ENCODE data around the gene CANT1. TPM values are rescaled to one million over a fixed set of nuclear protein-coding genes. Genes with fewer than 3 reads are reported as not detected.
"Not testable (repeated sequence)": the region's sequence is repeated elsewhere in the genome, so short reads cannot be mapped to it uniquely, and the experiment has no call there.

The CANT1 gene
- total RNA-seq, 3 donors from 2014 or later, result 46.7 to 68.6 (median 55.5) TPM

- no peaks in the 10 kb centered on the region for H3K36me3 Mint-ChIP-seq (ENCODE audit: insufficient read depth)
- no peak overlapping the region for H3K4me3 Mint-ChIP-seq
- H3K27me3 Mint-ChIP-seq (ENCODE audit: low read depth), result peaks cover 43% of the 10 kb centered on the region
- no peak for DNase-seq
- H3K4me1 Mint-ChIP-seq (ENCODE audit: low read depth), result peaks cover 10% of the 10 kb centered on the region
- H3K9me3 Mint-ChIP-seq, result no peaks in the 10 kb centered on the region
- no peak for ATAC-seq
These were observed 17.1 kb upstream of the CANT1 start for GRCh38 chr17:79026376-79027273.

- DNase-seq (no peak), ATAC-seq (no peak)
- Mint-ChIP-seq H3K36me3 (ENCODE audit: insufficient read depth) (no peaks in the 10 kb centered on the region), H3K27me3 (ENCODE audit: low read depth) (peaks cover 43% of the 10 kb centered on the region), H3K9me3 (no peaks in the 10 kb centered on the region), H3K4me1 (ENCODE audit: low read depth) (peaks cover 10% of the 10 kb centered on the region), H3K4me3 (peak overlapping the region; percentile 65)
These were observed 15.6 kb upstream of the CANT1 start for GRCh38 chr17:79024901-79025737.

GRCh38 chr17:79023886-79024771 is 14.6 kb upstream of the CANT1 start, which contains the start of gene C1QTNF1:
C1QTNF1 (plus strand) TSS chr17:79024169; CDS start chr17:79043969, 19,800 bp downstream.
- H3K4me3 Mint-ChIP-seq, result peak within 1 kb of the TSS; percentile 83
- no peaks in the 10 kb centered on the region for H3K36me3 Mint-ChIP-seq (ENCODE audit: insufficient read depth)
- no peak for DNase-seq
- H3K4me1 Mint-ChIP-seq (ENCODE audit: low read depth), result peaks cover 10% of the 10 kb centered on the region
- peaks cover 43% of the 10 kb centered on the region for H3K27me3 Mint-ChIP-seq (ENCODE audit: low read depth)
- no peaks in the 10 kb centered on the region for H3K9me3 Mint-ChIP-seq
- ATAC-seq, result peak; percentile 82 to 86

GRCh38 chr17:79023180-79023705 is 13.7 kb upstream of the CANT1 start:
- ATAC-seq (no peak), DNase-seq (no peak)
- no peaks in the 10 kb centered on the region for H3K36me3 Mint-ChIP-seq (ENCODE audit: insufficient read depth)
- H3K4me1 Mint-ChIP-seq (ENCODE audit: low read depth), result peaks cover 10% of the 10 kb centered on the region
- H3K9me3 Mint-ChIP-seq, result no peaks in the 10 kb centered on the region
- peak overlapping the region; percentile 83 for H3K4me3 Mint-ChIP-seq
- peaks cover 43% of the 10 kb centered on the region for H3K27me3 Mint-ChIP-seq (ENCODE audit: low read depth)

GRCh38 chr17:79022507-79022991 is 13.0 kb upstream of the CANT1 start:
- no peaks in the 10 kb centered on the region for H3K36me3 Mint-ChIP-seq (ENCODE audit: insufficient read depth)
- H3K27me3 Mint-ChIP-seq (ENCODE audit: low read depth), result peaks cover 39% of the 10 kb centered on the region
- no peaks in the 10 kb centered on the region for H3K9me3 Mint-ChIP-seq
- H3K4me3 Mint-ChIP-seq, result no peak overlapping the region
- ATAC-seq, result no peak
- no peak for DNase-seq
- peaks cover 10% of the 10 kb centered on the region for H3K4me1 Mint-ChIP-seq (ENCODE audit: low read depth)

GRCh38 chr17:79021929-79022328 is 12.4 kb upstream of the CANT1 start:
- ATAC-seq; H3K36me3 Mint-ChIP-seq (ENCODE audit: insufficient read depth); DNase-seq; H3K9me3 Mint-ChIP-seq; H3K4me3 Mint-ChIP-seq: not testable (repeated sequence)
- H3K27me3 Mint-ChIP-seq (ENCODE audit: low read depth), result peaks cover 34% of the 10 kb centered on the region
- H3K4me1 Mint-ChIP-seq (ENCODE audit: low read depth), result peaks cover 10% of the 10 kb centered on the region

- H3K4me1 Mint-ChIP-seq (ENCODE audit: low read depth), result peaks cover 10% of the 10 kb centered on the region
- peaks cover 29% of the 10 kb centered on the region for H3K27me3 Mint-ChIP-seq (ENCODE audit: low read depth)
- DNase-seq (no peak), ATAC-seq (no peak)
- H3K4me3 Mint-ChIP-seq, result no peak overlapping the region
- no peaks in the 10 kb centered on the region for H3K36me3 Mint-ChIP-seq (ENCODE audit: insufficient read depth)
- no peaks in the 10 kb centered on the region for H3K9me3 Mint-ChIP-seq
These were observed 11.2 kb upstream of the CANT1 start for GRCh38 chr17:79020631-79021301.

GRCh38 chr17:79019632-79020584 is 10.3 kb upstream of the CANT1 start:
- Mint-ChIP-seq H3K4me1 (ENCODE audit: low read depth) (peaks cover 5% of the 10 kb centered on the region), H3K36me3 (ENCODE audit: insufficient read depth) (no peaks in the 10 kb centered on the region), H3K9me3 (no peaks in the 10 kb centered on the region), H3K27me3 (ENCODE audit: low read depth) (peaks cover 24% of the 10 kb centered on the region), H3K4me3 (no peak overlapping the region)
- peak; percentile 40 for DNase-seq
- peak; percentile 39 to 40 for ATAC-seq

- H3K9me3 Mint-ChIP-seq, result no peaks in the 10 kb centered on the region
- no peak for DNase-seq
- ATAC-seq, result no peak
- no peaks in the 10 kb centered on the region for H3K36me3 Mint-ChIP-seq (ENCODE audit: insufficient read depth)
- peaks cover 24% of the 10 kb centered on the region for H3K27me3 Mint-ChIP-seq (ENCODE audit: low read depth)
- peaks cover 3% of the 10 kb centered on the region for H3K4me1 Mint-ChIP-seq (ENCODE audit: low read depth)
- H3K4me3 Mint-ChIP-seq, result no peak overlapping the region
These were observed 9.7 kb upstream of the CANT1 start for GRCh38 chr17:79019261-79019631.

GRCh38 chr17:79018370-79018695 is 8.8 kb upstream of the CANT1 start:
- DNase-seq (no peak), ATAC-seq (no peak)
- H3K36me3 Mint-ChIP-seq (ENCODE audit: insufficient read depth), result no peaks in the 10 kb centered on the region
- no peaks in the 10 kb centered on the region for H3K4me1 Mint-ChIP-seq (ENCODE audit: low read depth)
- H3K4me3 Mint-ChIP-seq, result no peak overlapping the region
- peaks cover 3% of the 10 kb centered on the region for H3K9me3 Mint-ChIP-seq
- peaks cover 18% of the 10 kb centered on the region for H3K27me3 Mint-ChIP-seq (ENCODE audit: low read depth)

- no peaks in the 10 kb centered on the region for H3K36me3 Mint-ChIP-seq (ENCODE audit: insufficient read depth)
- no peak overlapping the region for H3K4me3 Mint-ChIP-seq
- H3K9me3 Mint-ChIP-seq, result peaks cover 3% of the 10 kb centered on the region
- no peaks in the 10 kb centered on the region for H3K4me1 Mint-ChIP-seq (ENCODE audit: low read depth)
- ATAC-seq (no peak), DNase-seq (no peak)
- peaks cover 13% of the 10 kb centered on the region for H3K27me3 Mint-ChIP-seq (ENCODE audit: low read depth)
These were observed 8.2 kb upstream of the CANT1 start for GRCh38 chr17:79017546-79018369.

Measured in activated T-cell treated with anti-CD3 and anti-CD28 coated beads, Interleukin-2, amount 50 U/mL, for 4 hours (primary cell).